ENCODE data around the gene FIG4. TPM values are rescaled to one million over a fixed set of nuclear protein-coding genes. Genes with fewer than 3 reads are reported as not detected.

Gene FIG4
- total RNA-seq, 4 donors from 2014 or later = 14.7 to 23.9 (median 18.1) TPM

GRCh38 chr6:109793792-109794191, 102.7 kb downstream of the FIG4 start:
- H3K27me3 ChIP-seq = no peaks in the 10 kb centered on the region
- peaks cover 0 to 7% (median 2%) of the 10 kb centered on the region in 4 donors for H3K4me1 ChIP-seq
- TF ChIP-seq CTCF (IDR thresholded peaks at IDR 0.05) (no peak), POLR2A (IDR thresholded peaks at IDR 0.05) (no peak)
- H3K36me3 ChIP-seq = no peaks in the 10 kb centered on the region
- peak overlapping the region; percentile 4 to 68 (median 56) for H3K27ac ChIP-seq
- H3K9me3 ChIP-seq = no peaks in the 10 kb centered on the region
- H3K4me3 ChIP-seq = no peak overlapping the region
- peak in 1 of 3 donors; percentile 59 for DNase-seq

DNA sequence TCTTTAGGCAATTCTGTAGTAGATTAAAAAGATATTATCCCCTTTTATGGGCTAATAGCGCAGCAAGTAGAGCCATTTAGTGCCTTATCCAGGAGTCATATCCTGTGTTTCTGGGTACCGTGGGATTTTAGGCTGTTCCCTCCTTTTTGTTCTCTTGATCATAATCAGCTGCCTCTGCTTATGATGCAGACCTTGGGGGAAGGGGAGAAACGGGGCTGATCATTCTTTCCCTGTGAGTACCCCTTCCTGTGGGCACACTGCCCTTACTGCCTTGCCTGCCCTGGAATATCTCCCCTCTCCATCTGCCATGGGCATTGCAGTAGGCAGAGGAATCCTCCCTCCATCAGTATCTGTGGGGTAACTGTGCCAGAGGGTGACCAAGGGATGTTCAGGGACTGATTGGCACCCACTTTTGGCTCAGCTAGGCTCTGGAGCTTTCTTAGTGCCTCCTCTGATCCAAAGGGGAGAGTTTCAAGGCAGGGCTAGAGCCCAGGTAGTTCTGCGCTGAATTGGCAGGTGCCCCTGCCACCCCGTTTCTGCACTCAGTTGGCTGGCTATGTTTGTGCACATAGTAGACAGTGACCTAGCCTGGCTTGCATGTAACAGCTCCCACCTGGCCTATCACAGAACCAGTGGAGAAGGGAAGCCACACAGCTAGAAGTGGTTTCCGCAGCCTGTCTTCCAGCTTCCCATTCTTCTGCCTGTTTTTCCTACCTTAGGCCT, 103.3 kb downstream of the FIG4 start:
- Histone ChIP-seq H3K4me3 (no peak overlapping the region), H3K27me3 (no peaks in the 10 kb centered on the region), H3K9me3 (no peaks in the 10 kb centered on the region), H3K4me1 (peaks cover 0 to 7% (median 2%) of the 10 kb centered on the region in 4 donors), H3K27ac (peak overlapping the region; percentile 4 to 68 (median 56)), H3K36me3 (no peaks in the 10 kb centered on the region)
- no peak for DNase-seq
- TF ChIP-seq CTCF (IDR thresholded peaks at IDR 0.05) = no peak
- TF ChIP-seq POLR2A (IDR thresholded peaks at IDR 0.05) = no peak

- H3K27me3 ChIP-seq = no peaks in the 10 kb centered on the region
- DNase-seq = no peak
- TF ChIP-seq POLR2A (IDR thresholded peaks at IDR 0.05) (no peak), CTCF (IDR thresholded peaks at IDR 0.05) (no peak)
- no peak overlapping the region for H3K4me3 ChIP-seq
- peaks cover 0 to 7% (median 2%) of the 10 kb centered on the region in 4 donors for H3K4me1 ChIP-seq
- no peaks in the 10 kb centered on the region for H3K9me3 ChIP-seq
- no peaks in the 10 kb centered on the region for H3K36me3 ChIP-seq
- H3K27ac ChIP-seq = no peak overlapping the region
These were observed 105.0 kb downstream of the FIG4 start for GRCh38 chr6:109795994-109796555.

- TF ChIP-seq POLR2A (IDR thresholded peaks at IDR 0.05) (no peak), CTCF (IDR thresholded peaks at IDR 0.05) (no peak)
- H3K36me3 ChIP-seq = no peaks in the 10 kb centered on the region
- no peaks in the 10 kb centered on the region for H3K27me3 ChIP-seq
- H3K4me3 ChIP-seq = no peak overlapping the region
- no peak for DNase-seq
- peaks cover 0 to 6% (median 2%) of the 10 kb centered on the region in 4 donors for H3K4me1 ChIP-seq
- H3K9me3 ChIP-seq = no peaks in the 10 kb centered on the region
- no peak overlapping the region for H3K27ac ChIP-seq
These were observed 108.0 kb downstream of the FIG4 start for GRCh38 chr6:109799129-109799528.

DNA sequence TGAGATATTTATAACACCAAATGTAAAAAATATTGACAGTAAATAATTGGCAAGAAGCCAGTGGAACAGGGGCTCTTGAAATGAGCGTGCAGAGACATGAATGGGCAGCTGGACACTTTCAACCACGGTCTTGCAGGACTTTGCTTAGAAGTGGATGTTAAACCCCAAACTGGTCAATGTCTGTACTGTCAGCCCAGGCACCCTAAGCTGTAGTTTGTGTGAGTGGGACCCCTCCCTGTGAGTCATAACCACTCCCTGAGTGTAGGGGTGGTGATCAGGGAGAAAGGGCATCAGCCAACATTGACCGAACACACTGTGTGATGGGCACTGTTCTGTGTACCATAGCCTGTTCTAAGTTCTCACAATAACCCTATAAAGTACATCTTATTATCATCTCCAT, 108.6 kb downstream of the FIG4 start:
- Histone ChIP-seq H3K4me1 (peaks cover 0 to under 1% (median 0%) of the 10 kb centered on the region in 4 donors), H3K9me3 (no peaks in the 10 kb centered on the region), H3K27ac (no peak overlapping the region), H3K27me3 (no peaks in the 10 kb centered on the region), H3K36me3 (no peaks in the 10 kb centered on the region), H3K4me3 (no peak overlapping the region)
- DNase-seq = no peak
- TF ChIP-seq POLR2A (IDR thresholded peaks at IDR 0.05) = no peak
- no peak for TF ChIP-seq CTCF (IDR thresholded peaks at IDR 0.05)

Measured in Peyer's patch (tissue), 4 donors.